NK-92 (cell line): ENCODE results near the gene KRT3.
"Not testable (repeated sequence)": the region's sequence is repeated elsewhere in the genome, so short reads cannot be mapped to it uniquely, and the experiment has no call there.

Experiments
- DNase-seq: peaks from one replicate; lab custom pipeline; 2025; ENCODE audit not compliant: unreplicated experiment; lab: John Stamatoyannopoulos, UW

KRT3 gene

DNA sequence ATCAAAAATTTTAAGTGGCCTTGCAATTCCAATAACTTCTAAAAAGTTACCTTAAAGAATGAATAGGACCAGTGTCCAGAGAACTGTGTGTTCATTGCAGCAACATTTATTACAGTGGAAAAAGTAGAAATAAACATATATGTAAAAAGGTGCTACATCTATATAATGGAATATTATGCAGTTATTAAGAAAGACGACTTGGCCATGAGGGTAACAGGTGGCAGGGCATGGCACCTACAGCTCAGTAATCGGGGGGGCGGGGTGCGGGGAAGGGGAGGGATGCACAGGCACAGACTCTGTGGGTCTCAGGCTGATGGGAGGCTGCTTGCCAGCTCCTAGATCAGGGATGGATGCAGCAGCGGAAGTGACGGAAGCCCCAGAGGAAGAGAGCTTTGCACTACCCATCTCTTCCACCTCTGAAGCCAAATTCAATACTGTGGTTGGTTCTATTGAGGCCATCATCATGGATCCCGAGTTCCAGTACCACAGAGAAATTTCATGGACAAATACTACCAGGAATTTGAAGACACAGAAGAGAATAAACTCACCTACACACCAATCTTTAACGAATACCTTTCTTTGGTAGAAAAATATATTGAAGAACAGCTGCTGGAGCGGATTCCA, 32.8 kb downstream of the KRT3 start:
- DNase-seq = no peak

DNA sequence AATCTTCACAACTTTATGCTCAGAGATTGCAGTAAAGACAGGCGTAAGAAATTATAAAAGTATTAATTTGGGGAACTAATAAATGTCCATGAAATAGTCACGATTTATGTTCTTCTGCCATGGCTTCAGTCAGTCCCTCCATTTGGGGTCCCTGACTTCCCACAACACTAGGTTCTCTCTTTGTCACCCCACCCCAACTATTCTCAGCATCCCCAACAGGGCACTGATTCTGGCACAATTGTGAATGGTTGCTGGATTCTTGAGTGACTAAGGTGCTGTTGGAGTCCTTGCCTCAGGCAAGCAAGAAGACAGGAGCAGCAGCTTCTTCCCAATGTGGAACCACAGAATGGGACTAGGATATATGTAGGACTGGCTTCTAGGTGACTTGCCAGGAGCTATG, 34.1 kb downstream of the KRT3 start:
- DNase-seq = no peak

DNA sequence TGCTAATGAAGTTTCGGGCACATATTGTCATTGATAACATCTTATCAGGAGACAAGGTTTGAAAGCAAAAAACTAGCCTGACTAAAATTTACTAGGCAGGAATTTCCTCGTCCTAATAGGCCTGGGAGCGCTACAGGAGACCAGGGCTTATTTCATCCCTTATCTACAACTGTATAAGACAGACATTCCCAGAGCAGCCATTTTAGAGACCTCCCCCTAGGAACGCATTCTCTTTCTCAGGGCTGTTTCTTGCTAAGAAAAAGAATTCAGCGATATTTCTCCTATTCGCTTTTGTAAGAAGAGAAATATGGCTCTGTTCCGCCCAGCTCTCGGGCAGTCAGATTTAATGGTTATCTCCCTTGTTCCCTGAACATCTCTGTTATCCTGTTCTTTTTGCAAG, 34.7 kb downstream of the KRT3 start:
- not testable (repeated sequence) for DNase-seq

DNA sequence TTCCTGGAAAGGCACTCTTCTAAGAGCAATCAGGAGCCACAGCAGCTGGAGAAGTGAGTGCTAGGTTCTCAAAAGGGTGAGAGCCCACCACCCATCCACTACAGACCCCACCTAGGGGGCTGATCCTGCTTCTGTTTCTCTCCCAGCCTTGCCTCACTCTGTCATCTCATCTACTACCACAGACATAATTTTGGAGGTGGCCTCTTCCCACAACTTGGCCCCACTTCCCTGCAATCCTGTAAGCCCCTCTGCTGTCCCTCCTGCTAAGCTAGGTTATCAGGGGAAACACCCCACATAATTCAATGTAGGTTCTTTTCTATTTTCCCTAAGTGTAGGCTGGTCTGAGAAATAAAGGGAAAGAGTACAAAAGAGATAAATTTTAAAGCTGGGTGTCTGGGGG, 35.3 kb downstream of the KRT3 start:
- no peak for DNase-seq

DNA sequence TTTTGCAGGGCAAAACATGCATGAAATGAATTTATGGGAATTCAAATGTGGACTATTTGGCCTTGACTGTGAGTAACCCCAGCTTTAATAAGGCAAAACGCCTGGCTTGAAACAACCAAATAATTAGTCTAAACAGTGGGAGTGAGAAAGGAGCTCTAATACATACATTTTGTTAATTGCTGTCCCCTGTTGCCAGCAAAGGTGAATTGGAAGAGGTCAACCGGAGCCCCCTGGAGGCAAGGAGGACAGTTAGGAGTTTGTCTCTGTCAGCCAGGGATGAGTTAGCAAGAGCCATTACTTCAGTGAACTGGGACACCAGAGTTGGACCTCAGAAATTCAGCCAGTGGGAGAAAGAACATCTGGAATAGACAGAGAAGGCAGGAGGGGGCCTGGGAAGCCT, 36.2 kb downstream of the KRT3 start:
- no peak for DNase-seq

DNA sequence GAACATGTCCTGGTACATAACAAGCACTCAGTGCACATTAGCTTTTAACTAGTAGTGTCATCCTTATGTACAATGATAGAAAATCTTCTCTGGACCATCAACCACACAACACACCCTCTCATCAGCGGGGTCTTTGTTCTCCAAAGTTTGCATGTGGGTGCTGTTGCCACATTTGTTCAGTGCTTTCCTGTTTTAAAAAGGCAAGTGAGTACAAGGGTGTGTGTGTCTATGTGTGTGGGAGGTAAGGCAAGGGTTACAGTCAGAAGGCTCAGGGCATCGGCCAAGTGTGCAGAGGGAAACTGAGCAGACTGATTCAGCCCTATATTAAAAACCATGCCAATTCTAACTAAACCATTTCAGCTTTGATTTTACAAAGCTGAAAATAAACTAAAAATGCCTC, 36.7 kb downstream of the KRT3 start:
- no peak for DNase-seq

- DNase-seq = no peak
Measured at GRCh38 chr12:52757449-52758176, 38.3 kb downstream of the KRT3 start.

DNA sequence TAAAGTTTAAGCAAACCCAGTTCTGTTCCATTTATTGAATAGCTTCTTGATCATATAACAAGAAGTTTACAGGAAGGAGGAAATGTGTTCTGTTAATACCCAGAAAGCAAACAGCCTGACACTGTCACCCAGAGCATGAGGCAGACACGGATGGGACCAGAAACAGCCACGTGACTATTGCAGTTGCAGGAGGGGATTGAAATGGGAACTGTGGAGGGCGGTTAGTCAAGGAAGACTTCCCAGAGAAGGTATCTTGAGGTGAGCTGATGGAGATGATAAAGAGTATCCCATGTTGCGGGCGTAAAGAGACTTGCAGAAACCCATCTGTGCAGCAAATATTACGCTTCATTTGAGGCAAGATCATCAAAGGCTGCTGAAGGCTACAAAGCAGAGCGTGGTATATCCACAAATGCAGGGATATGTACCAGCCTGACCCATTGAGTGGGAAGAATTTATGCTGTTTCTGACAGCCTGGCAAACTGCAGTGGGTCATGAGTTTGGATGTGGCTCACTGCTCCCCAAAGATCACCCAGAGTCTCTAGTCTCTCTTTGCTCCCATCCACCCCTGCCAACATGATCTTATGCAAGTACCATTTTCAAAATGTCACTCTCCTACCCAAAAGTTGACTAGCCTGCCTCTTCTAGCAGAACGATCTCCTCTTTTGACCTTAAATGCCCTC, 39.5 kb downstream of the KRT3 start:
- DNase-seq = no peak

- no peak for DNase-seq
Measured at GRCh38 chr12:52755533-52755932, 40.4 kb downstream of the KRT3 start.

- DNase-seq = no peak
Measured at GRCh38 chr12:52754135-52754534, 41.8 kb downstream of the KRT3 start.

DNA sequence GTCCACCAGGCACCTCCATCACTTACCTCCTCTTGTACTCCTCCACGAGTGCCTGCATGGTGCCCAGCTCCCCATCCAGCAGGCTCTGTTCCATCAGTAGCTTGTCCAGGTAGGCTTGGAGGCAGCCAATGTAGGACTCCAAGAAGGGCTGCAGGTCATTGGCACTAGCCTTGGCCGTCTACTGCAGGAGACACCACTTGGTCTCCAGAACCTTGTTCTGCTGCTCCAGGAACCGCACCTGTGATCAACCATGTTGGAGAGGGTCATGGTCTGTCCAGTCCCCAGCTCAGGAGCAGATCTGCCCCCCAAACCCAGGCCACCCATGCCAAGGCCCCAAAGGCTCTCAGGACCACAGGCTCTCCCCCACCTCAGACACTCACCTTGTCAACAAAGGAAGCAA, 42.6 kb downstream of the KRT3 start:
- no peak for DNase-seq

DNA sequence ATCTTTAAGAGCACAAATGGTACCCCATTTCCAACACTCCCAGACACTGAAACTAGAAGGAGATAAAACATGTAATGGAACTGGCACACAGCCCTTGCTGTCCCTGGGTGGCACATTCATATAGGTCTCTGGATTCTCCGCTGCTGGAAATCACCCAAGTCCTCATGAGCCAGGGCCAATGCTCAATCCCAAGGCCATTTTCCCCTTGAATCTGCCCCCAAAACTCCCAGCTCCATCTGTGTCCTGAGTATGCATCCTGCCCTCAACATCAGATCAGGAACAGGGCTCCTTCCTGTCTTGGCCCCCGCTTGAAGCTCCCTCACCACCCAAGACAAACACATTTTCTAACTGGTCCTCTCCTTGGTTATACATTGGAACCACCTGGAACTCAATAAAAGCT, 43.4 kb downstream of the KRT3 start:
- DNase-seq = no peak

DNA sequence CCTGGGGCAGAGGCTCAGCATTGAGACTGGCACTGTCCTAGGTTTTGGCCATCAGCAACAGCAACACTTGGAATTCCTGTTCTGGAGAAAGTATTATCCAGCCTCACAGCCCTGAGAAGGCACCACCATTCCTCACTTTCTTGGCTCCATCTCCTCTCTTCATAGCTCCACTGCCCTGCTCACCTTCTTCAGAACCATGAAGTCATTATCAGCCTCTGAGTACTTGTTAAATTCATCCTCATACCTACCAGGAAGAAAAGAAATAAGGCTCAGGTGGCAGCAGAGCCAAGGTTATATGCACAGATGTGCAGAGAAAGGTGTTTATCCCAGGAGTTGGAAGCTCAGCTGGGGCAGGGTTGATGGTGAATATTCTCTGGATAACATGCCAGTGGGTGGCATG, 44.1 kb downstream of the KRT3 start:
- no peak for DNase-seq

DNA sequence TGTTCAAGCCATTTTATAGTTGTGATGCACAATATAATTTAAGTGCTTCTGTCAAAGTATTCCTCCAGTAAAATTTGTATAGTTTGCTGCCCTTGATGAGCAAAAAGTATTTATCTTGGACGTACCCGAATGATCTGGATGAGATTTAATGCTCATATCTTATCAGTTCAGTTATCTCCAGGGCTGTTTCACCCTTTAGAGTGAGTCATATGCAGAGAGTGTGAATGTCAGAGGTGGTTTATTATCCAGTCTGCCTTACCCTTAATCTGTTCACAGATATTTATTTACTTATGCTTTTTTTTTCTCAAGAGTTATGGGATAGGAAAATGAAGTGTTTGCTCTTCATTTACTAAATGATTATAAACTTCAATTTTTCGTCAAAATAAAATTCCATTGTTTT, 45.4 kb downstream of the KRT3 start:
- not testable (repeated sequence) for DNase-seq

GRCh38 chr12:52749827-52750226, 46.1 kb downstream of the KRT3 start:
- no peak for DNase-seq

DNA sequence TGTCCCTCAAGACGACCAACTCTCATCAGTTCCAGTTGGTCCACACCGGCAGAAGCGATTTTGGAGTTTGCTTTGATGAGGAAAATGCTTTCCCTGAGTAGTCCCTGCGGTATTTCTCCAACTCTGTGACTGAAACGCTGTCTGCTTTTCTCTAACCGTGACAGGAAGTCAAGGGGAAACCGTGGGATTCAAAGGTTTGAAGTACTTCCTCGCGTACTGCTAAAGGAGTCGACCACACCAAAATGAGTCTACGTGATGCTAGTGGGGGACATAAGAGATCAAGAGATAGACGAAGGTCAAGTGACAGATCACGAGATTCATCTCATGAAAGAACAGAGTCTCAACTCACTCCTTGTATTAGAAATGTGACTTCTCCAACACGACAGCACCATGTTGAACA, 47.3 kb downstream of the KRT3 start:
- DNase-seq = no peak

- DNase-seq = no peak
Measured at GRCh38 chr12:52745554-52745953, 50.4 kb downstream of the KRT3 start.

DNA sequence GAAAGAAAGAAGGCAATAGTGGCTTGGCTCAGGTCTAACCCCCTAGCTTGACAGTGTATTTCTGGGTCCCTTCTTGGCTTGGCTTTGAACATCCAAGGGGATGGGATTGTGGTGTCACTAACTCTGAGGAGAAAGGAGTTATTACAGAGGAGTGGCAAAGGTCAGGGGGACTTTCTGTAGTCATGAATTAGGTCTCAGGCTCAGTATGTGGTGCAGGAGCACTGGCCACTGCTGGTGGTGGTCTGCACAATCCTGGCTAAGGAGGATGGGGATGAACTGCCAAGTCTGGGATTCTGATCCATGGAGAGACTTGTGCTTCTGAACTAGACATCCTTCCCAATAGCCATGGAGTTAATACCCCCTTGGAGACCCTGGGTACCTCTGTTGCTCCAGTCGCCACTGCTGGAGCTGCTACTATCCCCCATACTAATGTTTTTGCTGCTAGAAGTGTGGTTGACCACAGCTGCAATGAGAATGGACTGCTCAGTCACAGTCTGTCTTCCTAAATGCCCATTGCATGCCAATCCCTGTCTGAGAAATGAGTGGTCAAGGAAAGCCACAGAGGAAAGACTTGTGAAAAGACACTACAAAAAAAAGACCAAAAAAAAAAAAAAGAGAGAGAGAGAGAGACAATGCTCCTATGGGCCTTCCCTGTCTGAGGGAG, 51.3 kb downstream of the KRT3 start:
- DNase-seq = no peak

GRCh38 chr12:52742822-52743457, 53.0 kb downstream of the KRT3 start:
- no peak for DNase-seq

DNA sequence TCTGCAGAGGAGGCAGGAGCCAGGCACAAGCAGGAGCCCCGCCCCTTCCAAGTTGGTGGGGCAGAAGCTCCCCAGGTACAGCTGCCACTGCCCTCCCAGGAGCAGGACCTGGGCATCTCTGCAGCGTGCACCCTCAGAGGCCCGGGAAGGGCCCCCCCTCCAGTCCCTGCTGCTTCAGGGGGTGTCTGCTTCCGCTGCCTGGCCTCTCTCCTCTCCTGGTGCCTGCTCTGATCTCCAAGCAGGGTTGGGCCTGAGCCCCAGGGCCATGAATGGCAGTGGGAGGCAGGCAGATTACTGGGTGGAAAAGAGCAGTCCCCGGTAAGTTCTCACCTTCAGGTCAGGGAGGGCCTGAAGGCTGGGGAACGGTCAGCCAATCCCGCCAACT, 53.7 kb downstream of the KRT3 start:
- DNase-seq = no peak

DNA sequence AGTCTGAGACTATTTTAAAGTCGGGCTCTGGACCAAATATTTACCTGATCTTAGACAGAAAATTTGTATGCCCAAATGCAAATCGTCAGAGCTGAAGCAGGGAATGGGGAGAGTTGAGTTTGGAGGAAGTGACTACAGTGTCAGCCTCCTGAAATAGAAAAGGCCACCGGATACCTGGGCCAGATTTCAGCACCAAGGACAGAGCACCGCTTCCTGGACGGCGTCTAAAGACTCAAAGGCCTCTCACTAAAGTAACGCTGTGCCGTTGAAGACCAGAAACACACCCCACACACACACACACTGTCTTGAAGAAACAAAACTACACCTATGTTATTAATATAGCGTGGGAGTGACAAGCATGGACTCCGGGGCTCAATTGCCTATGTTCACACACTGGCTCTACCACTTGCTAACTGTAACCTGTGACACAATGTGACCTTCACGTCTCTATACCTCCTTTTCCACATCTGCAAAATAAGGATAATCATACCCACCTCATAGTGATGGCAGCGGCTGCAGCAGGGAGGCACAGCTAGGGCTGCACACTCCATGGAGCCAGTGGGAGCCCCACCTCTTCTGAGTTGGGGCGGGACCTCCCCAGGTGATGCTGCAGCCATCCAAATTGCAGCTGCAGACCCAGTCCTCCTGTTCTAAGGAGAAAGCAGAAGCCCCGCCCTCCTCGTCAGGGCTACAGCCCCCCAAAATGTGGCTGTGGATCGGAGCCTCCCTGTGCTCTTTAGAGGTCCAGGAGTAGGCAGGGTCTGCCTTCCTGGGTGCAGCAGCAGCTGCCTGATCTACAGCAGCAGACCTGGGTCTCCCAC, 54.3 kb downstream of the KRT3 start:
- no peak for DNase-seq
